Superior temporal gyrus (tissue), 1 donor: ENCODE results near the gene CRACR2A.

Source experiments
- DNase-seq: peaks from one replicate; pipeline ENCODE4 v3.0.0-alpha.2; 2016; ENCODE audit errors: extremely low spot score

Gene CRACR2A

DNA sequence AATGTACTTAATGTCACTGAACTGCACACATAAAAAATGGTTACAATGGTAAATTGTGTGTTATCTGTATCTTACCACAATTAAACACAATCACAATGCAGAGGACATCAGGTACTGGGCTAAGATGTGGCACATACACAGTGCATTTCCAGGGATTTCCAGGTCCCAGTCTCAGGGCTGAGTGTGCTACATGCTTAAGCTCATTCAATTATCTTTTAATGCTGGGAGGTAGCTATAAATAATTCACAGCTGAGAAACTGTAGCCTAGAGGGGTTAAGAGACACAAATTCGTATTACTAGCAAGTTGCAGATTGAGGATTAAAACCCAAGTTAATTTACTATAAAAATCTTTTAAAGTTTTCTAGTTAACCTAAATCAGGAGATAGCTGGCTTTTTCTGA is 67.1 kb downstream of the CRACR2A start:
- DNase-seq, result no peak

DNA sequence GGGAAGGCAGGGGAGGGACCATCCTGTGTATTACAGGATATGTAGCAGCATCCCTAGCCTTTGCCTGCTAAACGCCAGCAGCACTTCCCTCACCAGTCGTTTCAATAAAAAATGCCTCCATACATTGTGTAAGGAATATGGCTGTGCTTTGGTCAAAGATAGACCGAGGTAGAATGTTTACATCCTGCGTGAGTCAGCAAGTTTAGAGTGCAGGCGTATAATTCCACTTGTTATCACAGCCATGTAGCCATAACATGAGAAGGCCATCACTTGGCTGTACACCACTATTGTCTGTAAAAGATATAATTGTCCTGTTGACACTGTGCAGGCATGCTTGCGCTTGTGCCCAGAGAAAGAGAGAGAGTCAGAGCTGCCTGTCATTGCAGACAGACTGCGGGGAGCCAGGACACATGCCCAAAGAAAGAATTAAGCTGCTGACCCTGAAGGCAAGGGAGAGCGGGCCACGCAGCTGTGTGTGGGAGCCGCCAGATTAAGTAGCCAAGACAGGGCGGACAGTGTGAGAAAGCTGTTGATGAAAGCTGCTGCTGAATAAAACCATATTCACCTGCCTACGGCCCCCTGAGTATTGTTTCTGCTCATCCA is 68.4 kb downstream of the CRACR2A start:
- no peak for DNase-seq

DNA sequence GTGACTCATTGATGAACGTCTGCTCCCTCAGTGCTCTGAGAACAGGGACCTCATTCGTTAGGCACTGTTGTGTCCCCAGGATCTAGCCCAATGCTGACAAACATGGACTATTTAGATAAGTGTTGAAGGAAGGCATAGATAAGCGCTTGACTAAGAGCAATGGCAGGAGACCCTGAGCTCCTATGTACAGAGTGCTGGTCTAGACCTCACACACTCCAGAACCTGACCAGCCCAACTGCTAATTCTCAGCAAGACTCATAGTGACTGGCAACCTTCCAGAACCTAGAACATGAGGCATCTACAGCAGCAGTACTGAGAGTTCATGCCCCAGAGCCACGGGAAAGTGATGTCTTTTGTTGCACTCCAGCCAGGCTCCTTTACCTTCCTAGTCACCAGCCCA is 69.2 kb downstream of the CRACR2A start:
- DNase-seq, result no peak

DNA sequence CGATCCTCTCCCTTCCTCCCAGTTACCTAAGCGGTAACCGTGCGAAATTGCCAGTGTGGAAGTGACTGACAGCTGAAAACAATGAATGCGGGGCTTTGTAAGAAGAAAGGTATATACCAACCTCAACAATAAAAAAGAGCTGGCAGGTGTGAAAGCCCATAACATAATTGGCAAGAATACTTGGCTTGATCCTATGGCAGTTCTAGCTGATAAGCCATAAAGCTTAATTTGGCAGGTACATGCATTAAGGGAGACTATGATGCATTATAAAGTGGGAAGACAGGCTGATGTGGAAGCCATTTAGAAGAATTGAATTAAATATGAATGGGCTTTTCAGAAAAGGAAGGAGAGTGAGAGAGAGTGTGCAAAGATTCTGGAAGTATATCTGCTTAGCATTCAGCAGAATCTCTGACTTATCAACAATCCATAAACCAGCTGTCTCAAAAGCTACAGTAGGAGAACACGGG is 71.3 kb downstream of the CRACR2A start:
- no peak for DNase-seq

DNA sequence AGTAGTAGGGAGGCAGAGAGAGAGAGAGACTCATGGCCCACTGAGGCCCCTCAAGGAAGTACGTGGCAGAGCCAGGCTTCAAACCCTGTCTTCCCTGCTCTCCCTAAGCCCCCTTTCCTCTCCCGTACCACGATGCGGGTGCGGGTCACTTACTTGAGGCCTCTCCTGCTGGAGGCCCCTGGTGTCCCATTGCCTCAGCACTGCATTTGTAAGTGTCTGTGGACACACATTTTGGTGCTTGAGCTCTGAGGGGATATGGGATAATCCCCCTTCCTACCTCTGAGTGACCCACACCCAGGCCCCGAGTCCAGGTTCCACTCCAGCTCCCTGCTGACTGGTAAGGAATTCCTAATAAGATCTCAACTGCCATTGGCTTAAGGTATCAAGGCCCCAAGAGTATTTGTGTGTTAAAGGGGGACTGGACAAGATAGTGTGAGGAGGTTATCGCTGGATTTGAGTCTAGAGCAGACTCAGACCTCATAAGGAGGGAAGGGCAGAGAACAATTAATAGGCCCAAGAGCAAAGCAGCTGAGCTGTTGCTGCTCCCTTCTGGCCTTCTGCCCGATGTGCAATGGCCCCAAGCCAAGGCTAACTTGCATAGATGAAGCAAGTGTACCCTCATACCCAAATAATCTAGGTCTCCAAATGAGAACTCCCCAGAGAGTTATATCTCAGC is 71.9 kb downstream of the CRACR2A start:
- peak; percentile 47 for DNase-seq

DNA sequence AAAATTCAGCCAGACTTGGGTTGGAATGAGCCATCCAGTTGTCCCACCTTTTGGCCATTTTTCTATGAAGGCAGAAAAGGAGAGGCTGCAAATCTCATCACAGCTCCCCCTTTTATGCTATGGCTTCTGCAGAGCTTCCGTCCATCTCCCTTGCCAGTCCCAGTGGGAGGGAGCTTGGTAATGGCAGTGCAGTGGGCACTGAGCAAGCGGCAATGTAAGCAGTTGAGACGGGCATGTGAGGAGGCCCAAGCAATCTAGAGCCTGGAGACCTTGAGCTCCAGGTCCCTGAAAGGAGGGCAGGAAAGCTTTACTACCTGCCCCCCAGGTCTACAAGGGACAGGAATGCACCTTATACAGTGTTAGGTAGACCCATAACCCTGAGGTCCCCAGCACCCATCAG is 73.1 kb downstream of the CRACR2A start:
- no peak for DNase-seq

DNA sequence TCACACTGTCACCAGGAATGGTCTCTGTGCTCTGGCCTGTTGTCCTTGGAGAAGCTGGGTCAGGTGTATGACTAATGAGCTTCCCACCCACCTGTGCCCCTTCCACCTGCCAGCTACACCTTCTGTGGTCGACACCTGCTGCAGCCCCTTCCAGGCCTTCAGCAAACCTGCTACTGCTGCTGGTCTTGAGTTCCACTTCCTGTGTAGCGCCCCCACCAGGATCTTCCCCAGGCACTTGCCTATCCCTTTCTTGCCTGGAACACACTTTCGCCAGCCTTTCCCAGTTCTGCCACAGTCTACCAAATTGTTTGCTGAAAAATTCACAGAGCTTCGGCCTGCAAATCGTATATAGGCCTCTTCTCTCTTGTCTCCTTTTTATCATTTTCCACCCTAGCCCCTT is 75.3 kb downstream of the CRACR2A start:
- DNase-seq, result no peak

DNA sequence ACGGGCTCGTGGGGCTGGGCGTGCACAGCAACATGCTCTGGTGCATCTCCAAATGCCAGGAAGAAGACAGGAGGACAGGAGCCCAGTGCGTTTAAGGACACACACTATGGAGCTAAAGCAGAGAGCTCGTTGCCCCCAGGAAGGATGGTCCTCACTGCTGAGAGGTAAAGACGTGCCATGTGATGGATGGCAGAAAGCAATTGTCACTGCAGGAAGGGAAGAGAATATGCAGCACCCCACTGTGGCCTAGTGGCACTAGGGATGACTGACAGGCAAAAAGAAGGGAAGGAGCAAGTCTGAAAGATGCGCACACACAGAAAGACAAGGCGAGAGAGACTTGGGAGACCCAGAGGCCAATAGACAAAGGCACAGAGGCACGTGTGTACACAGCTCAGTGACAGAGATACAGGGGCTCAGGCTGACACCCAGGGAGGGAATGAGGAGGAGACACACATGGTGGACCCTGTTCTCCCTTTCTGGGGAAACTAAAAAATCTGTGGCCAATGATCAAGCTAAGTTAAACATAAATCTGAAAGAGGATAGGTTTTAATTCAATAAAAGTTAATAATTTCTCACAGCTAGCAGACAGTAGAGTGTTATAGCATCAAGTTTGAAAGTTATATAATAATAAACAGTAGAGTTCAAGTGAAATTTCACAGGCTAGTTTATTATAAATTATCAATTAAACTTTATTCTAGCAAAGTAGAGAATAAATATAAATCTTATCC is 78.8 kb downstream of the CRACR2A start:
- no peak for DNase-seq

DNA sequence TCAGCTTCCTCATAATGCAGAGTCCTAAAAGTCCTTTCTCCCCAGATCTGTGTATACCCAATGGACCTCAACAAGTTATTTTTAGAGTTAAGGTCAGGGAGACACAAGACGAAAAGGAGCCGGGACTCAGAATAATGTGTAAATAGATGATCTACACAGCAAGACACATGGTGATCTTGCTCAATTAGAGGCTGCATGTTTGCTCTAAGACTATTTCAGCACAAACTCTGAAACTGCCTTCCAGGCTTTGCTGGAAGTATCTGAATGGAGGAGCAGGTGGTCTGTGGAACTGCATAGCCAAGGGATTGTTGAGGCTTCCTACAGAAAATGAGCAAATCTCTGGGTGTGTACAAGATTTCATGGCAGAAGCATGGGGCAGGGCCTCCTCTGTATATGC is 80.8 kb downstream of the CRACR2A start:
- no peak for DNase-seq

DNA sequence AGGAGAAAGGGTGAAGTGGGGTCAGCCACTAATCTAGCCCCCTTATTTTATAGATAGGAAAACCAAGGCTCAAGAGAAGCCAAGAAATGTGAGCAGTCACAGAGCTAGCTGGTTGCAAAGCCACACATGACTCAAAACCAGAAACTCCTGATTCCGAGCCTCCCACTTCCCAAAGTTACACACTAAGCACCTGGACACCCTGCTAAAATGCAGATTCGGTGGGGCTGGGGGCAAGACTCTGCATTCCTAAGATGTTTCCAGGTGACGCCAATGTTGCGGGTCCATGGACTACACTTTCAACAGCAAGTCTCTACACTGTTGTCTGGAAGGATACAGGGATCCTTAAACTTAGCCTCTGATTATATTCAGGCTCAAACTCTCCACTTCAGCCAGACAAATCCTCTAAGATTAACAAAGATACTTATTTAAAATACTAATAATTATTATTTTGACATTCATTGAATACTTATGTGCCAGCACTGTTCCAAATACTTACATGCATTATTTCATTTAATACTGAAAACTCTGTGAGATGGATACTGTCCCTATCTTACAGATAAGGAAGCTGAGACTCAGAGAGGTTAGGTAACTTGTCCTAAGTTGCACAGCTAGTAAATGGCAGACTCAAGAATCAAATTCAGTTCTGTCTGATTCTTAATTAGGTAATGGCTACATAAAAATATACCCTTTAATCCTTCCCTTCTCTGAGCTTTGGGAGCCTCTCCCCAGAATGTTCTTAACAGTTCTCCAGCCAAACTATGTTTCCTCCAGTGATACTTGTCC is 81.4 kb downstream of the CRACR2A start:
- no peak for DNase-seq

DNA sequence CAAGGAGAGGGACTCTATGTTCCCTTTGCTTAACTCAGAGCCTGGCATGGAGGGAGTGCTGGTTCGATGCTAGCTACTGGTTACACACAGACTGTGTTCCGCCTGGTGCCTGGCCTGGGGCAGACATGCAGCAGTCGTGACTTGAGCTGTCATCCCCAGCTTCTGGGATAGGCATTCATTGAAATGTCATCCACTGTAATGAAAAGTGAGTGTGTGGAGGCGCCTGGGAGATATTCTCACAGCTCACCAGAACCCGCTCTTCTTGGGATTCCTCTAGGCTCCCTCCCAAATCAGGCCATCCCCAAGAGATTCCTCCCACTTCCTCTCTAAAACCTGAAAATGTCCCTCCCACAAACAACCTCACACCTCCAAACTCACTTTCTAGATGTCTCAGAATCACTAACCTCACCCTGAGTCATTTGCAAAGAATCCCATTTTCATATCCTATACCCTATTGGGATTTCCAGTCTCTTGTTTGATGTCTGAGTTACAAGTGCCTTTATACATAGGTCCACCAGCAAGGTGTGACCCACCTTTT is 82.8 kb downstream of the CRACR2A start:
- no peak for DNase-seq

DNA sequence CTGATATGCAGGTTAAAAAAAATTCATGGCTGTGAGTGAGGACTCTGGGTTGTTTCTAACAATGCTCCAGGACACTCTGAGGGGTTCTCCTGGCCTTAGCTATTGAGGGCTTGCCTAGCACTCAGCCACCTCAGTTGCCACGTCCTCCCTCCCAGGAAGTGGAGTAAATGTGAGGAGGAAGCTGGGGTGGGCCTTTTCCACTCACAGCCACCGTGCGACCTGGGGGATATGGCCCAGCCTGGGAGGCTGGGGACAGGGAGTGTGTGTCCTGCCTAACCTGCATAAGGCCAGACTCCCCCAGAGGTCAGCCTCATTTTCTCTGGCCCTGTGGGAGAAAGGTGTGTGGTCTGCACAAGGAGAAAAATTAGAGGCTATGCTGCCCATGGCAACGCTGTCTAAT is 83.3 kb downstream of the CRACR2A start:
- no peak for DNase-seq

DNA sequence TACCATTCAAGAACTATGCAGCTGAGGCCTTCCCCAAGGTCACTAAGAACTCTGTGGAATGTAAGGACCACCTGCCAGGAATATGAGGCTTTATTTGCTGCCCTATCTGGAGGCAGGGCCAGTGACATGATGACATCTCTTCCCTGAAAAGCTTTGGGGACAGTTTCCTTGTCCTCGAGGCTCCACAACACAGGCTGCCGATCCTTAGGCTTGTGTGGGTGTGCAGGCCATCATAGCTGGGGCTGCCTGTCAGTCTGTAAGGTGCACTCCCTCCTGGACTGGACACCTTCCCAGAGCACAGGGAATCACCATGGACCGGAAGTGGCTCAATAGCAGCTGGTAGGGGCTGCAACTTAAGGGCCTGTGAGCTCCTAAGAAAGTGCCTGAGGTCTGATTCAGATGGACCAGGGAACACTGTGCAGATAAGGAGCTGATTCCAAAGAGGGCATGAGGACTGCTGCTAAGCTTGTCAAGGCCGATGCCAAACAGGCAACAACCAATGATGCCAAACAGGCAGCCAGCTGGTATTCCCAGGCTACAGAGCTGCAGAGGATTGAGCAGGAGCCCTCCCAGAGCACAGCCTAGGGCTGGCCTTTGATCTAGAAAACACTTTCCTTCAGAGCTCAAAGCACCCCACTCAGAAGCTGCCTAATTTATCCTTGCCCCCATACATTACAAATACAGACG is 84.3 kb downstream of the CRACR2A start:
- DNase-seq, result no peak

DNA sequence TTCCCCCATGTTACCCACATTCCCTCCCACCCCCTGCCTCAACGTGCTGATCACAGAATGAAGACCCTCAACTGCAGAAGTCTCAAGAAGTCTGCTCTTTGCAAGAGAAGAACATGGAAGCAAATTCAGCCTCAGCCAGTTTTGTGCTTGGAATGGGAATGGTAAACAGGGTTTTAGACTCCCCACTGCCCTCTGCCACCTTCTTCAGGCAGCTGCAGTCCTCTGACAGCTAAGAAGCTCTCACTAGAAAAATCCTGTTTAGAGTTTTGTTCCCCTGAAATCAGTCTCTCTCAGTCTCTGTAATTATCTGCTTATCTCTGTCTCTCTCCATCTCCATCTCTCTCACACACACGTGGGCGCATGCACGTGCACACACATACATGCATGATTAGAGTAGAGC is 85.4 kb downstream of the CRACR2A start:
- DNase-seq, result no peak

DNA sequence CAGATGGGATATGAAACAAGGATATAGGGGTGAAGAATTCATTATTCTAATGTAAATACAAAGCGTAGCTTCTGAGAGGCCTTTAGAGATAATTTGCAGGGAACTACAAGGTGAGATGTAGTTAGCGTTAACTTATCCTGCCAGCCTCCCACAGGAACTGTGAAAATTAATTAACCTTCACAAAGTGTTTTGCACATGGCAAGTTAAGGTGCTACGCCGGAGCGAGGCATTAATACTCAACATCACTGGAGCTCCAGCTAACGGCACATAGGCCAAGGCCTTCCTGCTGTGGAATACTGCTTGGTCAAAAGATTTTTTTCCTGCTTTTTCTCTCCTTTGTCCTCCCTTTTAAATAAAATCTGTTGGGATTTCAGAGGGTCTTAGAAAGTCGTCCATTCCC is 86.5 kb downstream of the CRACR2A start:
- DNase-seq, result no peak

DNA sequence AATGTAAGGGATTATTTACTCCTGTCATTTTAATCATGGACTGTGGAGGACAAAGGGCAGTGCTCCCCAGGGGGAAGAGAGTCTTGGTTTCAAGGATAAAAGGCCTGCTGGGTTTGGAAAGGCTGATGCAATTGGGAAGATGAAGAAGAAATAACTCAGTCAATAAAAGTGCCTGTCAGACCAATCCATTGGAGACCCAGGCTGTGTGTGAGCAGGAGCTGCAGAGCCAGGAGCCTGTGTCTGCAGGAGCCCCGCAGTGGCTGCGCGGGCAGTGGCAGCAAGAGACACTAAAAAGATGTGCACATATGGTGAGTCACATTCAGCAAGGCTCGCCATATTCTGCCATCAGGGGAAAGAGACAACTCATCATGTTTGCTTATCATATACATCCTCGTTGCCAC is 90.4 kb downstream of the CRACR2A start:
- no peak for DNase-seq

DNA sequence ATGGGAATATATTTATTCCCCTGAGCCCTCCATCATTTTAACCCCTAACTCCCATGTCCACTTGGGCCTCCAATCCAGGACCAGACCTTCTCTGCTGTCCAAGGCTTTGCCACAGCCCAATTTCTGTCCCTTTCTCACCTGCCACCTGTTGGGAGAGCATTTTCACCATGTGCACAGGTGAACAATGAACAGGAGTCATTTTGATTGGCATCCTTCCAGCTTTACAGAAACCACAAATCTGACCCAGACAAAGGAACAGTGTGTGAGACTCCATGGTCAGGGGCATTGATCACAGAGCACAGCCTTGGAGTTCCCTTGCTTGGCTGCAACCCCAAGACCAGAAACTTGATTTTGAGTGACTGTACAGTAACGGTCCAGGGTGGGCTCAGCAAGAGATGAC is 91.9 kb downstream of the CRACR2A start:
- no peak for DNase-seq

DNA sequence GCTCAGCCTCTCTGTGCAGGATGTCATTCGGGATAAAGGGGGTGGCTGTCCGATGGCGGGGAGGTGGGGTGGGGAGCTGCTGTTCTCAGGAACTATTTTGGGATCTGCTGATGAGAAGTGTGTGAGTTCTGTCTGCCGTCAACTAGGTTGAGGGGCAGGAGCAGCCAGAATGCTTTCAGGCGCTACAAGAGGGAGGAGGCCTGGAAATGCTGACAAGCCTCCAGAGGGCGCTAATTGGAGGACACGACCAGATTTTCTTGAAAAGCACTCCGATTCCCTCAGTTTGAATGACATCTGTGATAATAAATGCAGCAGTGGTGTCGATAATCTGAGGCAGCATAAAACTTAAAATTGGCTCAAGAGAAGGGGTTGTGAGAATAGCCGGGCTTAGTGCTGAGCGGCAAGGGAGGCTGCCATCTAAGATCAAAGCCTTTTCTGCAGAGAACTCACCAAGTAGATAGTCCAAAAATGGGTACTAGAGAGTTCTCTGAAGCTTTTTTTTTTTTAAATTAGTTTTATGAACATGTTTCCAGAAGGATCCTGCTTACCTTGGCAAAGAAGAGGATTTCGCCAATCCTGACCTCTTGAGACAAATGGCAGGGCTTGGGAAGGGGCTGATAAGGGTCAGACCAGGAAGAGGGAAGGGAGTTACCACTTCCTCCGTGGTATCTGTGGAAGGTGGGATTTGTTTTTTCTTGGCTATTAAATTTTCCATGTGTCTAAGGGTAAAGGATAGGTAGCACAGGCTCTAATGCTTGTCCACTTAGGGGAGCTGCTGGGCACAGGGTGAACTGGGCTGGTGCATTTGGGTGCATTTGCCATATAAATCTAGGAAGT is 94.4 kb downstream of the CRACR2A start:
- DNase-seq, result no peak

DNA sequence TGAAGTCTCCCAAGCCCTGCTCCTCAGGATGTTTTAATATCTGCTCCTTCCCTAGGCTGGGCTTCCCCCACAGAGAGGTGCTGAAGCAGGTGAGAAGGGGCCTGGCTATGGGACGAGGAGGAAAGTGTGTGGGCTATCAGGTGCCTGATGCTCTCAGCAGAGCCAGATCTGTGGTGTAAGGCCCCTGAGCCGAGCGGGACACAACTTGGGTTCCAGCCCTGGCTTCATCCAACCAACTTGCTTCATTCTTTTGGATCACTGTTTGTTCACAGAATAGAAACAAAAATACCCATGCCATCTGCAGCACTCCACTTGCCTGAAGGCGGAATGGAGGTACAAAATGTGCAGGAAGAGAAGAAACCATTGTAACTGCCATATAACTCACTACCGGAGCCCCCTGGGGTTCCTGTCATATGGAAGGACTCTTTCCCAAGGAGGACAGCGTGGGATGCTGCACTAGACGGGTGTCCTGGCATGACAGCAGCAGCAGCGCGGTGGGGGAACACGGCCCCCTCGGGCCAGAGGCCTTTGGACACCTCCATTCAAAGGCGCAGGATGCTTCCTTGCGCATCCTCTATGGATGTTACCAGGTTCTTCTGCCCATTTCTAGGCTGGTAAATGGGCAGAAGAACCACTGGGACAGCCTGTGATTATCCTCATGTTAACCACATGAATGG is 95.8 kb downstream of the CRACR2A start:
- DNase-seq, result peak; percentile 34

DNA sequence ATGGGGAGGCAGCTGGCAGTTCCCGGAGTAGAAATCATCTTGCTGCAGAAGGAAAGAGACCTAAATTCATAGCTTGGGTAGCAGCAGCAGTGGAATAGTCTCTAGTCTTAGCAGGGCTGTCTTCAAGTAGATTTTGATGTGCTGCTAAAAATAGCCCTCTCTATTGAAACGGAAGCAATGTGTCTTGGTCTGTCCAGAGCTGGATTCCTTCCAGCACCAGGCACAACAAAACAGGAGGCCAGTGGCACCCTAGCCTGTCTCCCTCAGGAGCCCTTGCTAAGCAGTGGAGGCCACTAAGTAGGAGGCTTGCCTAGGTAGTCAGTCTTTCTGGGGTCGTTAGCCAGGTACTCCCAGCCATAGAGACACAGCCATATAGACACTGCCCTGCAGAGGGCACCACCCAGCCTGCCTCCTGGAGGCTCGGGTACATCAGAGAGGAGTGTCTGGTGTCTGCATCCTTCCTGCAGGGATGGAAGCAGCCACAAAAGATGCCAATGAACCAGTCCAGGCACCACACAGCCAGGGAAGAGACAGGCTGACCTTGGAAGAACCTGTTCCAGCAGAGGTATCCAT is 97.5 kb downstream of the CRACR2A start:
- DNase-seq, result no peak
